H9 (cell line): Measurements from ENCODE around the gene SAG. TPM values are rescaled to one million over a fixed set of nuclear protein-coding genes. Genes with fewer than 3 reads are reported as not detected.

Experiments used
- DNase-seq: peaks from one replicate; pipeline ENCODE4 v3.0.0-alpha.2; 2017
- H2AFZ ChIP-seq: one replicate; pipeline ENCODE4 v1.6.1; 2013; ENCODE audit warnings: mild to moderate bottlenecking, low read length, control low read depth, moderate library complexity
- H2AK5ac ChIP-seq: 2 replicates; pipeline ENCODE4 v1.6.1; 2013; ENCODE audit warnings: low read length, control low read depth, mixed read lengths; ENCODE audit not compliant: insufficient read length
- H2BK120ac ChIP-seq: one replicate; pipeline ENCODE4 v1.6.1; 2013; ENCODE audit warnings: low read depth, mild to moderate bottlenecking, low read length, control low read depth, inconsistent platforms; ENCODE audit not compliant: poor library complexity, severe bottlenecking
- H2BK12ac ChIP-seq: 2 replicates; pipeline ENCODE4 v1.6.1; 2013; ENCODE audit warnings: low read length, control low read depth, mixed read lengths, low read depth; ENCODE audit not compliant: insufficient read length
- H2BK15ac ChIP-seq: 2 replicates; pipeline ENCODE4 v1.6.1; 2013; ENCODE audit warnings: low read depth, low read length, control low read depth
- H2BK20ac ChIP-seq: one replicate; pipeline ENCODE4 v1.6.1; 2013; ENCODE audit warnings: low read depth, mild to moderate bottlenecking, low read length, control low read depth, inconsistent platforms; ENCODE audit not compliant: poor library complexity, severe bottlenecking
- H2BK5ac ChIP-seq: 2 replicates; pipeline ENCODE4 v1.6.1; 2013; ENCODE audit warnings: low read length, control low read depth, mixed read lengths; ENCODE audit not compliant: insufficient read length
- H3K14ac ChIP-seq: 2 replicates; pipeline ENCODE4 v1.6.1; 2013; ENCODE audit warnings: low read length, control low read depth; ENCODE audit not compliant: insufficient read depth
- H3K18ac ChIP-seq: 2 replicates; pipeline ENCODE4 v1.6.1; 2013; ENCODE audit warnings: low read depth, mild to moderate bottlenecking, mixed read lengths, low read length, control low read depth; ENCODE audit not compliant: insufficient read length
- H3K23ac ChIP-seq: 2 replicates; pipeline ENCODE4 v1.6.1; 2013; ENCODE audit warnings: low read length, control low read depth, mixed read lengths, low read depth; ENCODE audit not compliant: insufficient read length
- H3K23me2 ChIP-seq: 2 replicates; pipeline ENCODE4 v1.6.1; 2013; ENCODE audit warnings: low read depth, mild to moderate bottlenecking, mixed read lengths, low read length, control low read depth; ENCODE audit not compliant: insufficient read length, poor library complexity, severe bottlenecking
- H3K27ac ChIP-seq: 2 replicates; pipeline ENCODE4 v1.5.1; 2013; ENCODE audit warnings: low read length, control low read depth, mixed read lengths, low read depth; ENCODE audit not compliant: insufficient read length
- H3K27me3 ChIP-seq: 2 replicates; pipeline ENCODE4 v1.6.1; 2013; ENCODE audit warnings: low read length, control low read depth, inconsistent platforms; ENCODE audit not compliant: insufficient read depth
- H3K4ac ChIP-seq: 2 replicates; pipeline ENCODE4 v1.6.1; 2013; ENCODE audit warnings: low read depth, mild to moderate bottlenecking, control low read depth, inconsistent platforms, low read length, moderate library complexity
- H3K4me1 ChIP-seq: 2 replicates; pipeline ENCODE4 v1.6.1; 2013; ENCODE audit warnings: low read length, control low read depth, inconsistent platforms; ENCODE audit not compliant: insufficient read depth
- H3K4me2 ChIP-seq: 2 replicates; pipeline ENCODE4 v1.6.1; 2013; ENCODE audit warnings: low read length, control low read depth, mixed read lengths; ENCODE audit not compliant: insufficient read length, insufficient read depth
- H3K56ac ChIP-seq: 2 replicates; pipeline ENCODE4 v1.6.1; 2013; ENCODE audit warnings: low read depth, mild to moderate bottlenecking, mixed read lengths, low read length, control low read depth; ENCODE audit not compliant: insufficient read length
- H3K79me1 ChIP-seq: 2 replicates; pipeline ENCODE4 v1.6.1; 2013; ENCODE audit warnings: low read depth, mild to moderate bottlenecking, moderate library complexity, low read length, control low read depth, inconsistent platforms; ENCODE audit not compliant: insufficient read depth, poor library complexity, severe bottlenecking
- H3K79me2 ChIP-seq: 2 replicates; pipeline ENCODE4 v1.6.1; 2013; ENCODE audit warnings: low read length, control low read depth, inconsistent platforms; ENCODE audit not compliant: insufficient read depth
- H3K9ac ChIP-seq: 2 replicates; pipeline ENCODE4 v1.6.1; 2013; ENCODE audit warnings: low read length, control low read depth, mixed read lengths; ENCODE audit not compliant: insufficient read length; ENCODE audit errors: extremely low read depth
- H3K9me3 ChIP-seq: one replicate; pipeline ENCODE4 v1.6.1; 2013; ENCODE audit warnings: low read depth, low read length, inconsistent platforms; ENCODE audit not compliant: control insufficient read depth
- H3T11ph ChIP-seq: one replicate; pipeline ENCODE4 v1.6.1; 2013; ENCODE audit warnings: mild to moderate bottlenecking, low read length, control low read depth, inconsistent platforms
- H4K20me1 ChIP-seq: one replicate; pipeline ENCODE4 v1.6.1; 2013; ENCODE audit not compliant: control insufficient read depth, insufficient read length, insufficient read depth
- H4K5ac ChIP-seq: 2 replicates; pipeline ENCODE4 v1.6.1; 2013; ENCODE audit warnings: low read depth, mild to moderate bottlenecking, mixed read lengths, low read length, control low read depth; ENCODE audit not compliant: insufficient read length
- H4K8ac ChIP-seq: replicated peaks from 2 replicates; pipeline ENCODE4 v1.6.1; 2013; ENCODE audit warnings: low read length, control low read depth, mixed read lengths, low read depth; ENCODE audit not compliant: insufficient read length
- H4K91ac ChIP-seq: 2 replicates; pipeline ENCODE4 v1.6.1; 2013; ENCODE audit warnings: low read depth, mild to moderate bottlenecking, moderate library complexity, mixed read lengths, low read length, control low read depth; ENCODE audit not compliant: insufficient read length
- H3K27ac Mint-ChIP-seq, 3 experiments: 2 replicates in 2 of 3; 3 replicates in 1 of 3; pipeline ENCODE4 v1.8.0; 2020 to 2021; ENCODE audit warnings: mixed read lengths in 3 of 3, mild to moderate bottlenecking in 1 of 3, moderate library complexity in 1 of 3
- H3K27me3 Mint-ChIP-seq: 2 replicates; pipeline ENCODE4 v1.8.0; 2021; ENCODE audit warnings: low read depth, mild to moderate bottlenecking, moderate library complexity, mixed read lengths
- H3K36me3 Mint-ChIP-seq, 3 experiments: 2 replicates in 2 of 3; 3 replicates in 1 of 3; pipeline ENCODE4 v1.8.0; 2020 to 2021; ENCODE audit warnings: low read depth in 3 of 3, mixed read lengths in 3 of 3; ENCODE audit not compliant: insufficient read depth in 1 of 3
- H3K4me1 Mint-ChIP-seq, 2 experiments: 2 replicates each; pipeline ENCODE4 v1.8.0; 2020; ENCODE audit warnings: mixed read lengths in 2 of 2
- H3K4me3 Mint-ChIP-seq, 2 experiments: 2 replicates in 1 of 2; 3 replicates in 1 of 2; pipeline ENCODE4 v1.8.0; 2020 to 2021; ENCODE audit warnings: mild to moderate bottlenecking in 2 of 2, mixed read lengths in 2 of 2, moderate library complexity in 1 of 2
- H3K9me3 Mint-ChIP-seq, 2 experiments: 2 replicates in 1 of 2; 3 replicates in 1 of 2; pipeline ENCODE4 v1.8.0; 2020; ENCODE audit warnings: mild to moderate bottlenecking in 2 of 2, mixed read lengths in 2 of 2, moderate library complexity in 1 of 2
- WGBS: extraction: QIAGEN DNeasy Blood & Tissue Kit; methylation state at CpG from one replicate; pipeline ENCODE4 v1.1.7; 2013; ENCODE audit warnings: missing lambda C conversion rate, low lambda C conversion rate, mixed read lengths; ENCODE audit not compliant: insufficient read length; ENCODE audit errors: extremely low coverage; 5-methylcytosine and 5-hydroxymethylcytosine counted together
- total RNA-seq: library from RNA; stranded (reverse); gene quantifications from 2 replicates; pipeline ENCODE4 v1.2.1, GENCODE V29; 2021
- TF ChIP-seq, protein P1 (sequence below): fragments of 200-600 bp; sonication (generic); conservative IDR thresholded peaks from 3 replicates; pipeline ENCODE4 v1.8.0; 2021; ENCODE audit warnings: antibody characterized with exemption, mild to moderate bottlenecking

SAG gene
- total RNA-seq, 1 experiment from 2014 or later, result not detected

DNA sequence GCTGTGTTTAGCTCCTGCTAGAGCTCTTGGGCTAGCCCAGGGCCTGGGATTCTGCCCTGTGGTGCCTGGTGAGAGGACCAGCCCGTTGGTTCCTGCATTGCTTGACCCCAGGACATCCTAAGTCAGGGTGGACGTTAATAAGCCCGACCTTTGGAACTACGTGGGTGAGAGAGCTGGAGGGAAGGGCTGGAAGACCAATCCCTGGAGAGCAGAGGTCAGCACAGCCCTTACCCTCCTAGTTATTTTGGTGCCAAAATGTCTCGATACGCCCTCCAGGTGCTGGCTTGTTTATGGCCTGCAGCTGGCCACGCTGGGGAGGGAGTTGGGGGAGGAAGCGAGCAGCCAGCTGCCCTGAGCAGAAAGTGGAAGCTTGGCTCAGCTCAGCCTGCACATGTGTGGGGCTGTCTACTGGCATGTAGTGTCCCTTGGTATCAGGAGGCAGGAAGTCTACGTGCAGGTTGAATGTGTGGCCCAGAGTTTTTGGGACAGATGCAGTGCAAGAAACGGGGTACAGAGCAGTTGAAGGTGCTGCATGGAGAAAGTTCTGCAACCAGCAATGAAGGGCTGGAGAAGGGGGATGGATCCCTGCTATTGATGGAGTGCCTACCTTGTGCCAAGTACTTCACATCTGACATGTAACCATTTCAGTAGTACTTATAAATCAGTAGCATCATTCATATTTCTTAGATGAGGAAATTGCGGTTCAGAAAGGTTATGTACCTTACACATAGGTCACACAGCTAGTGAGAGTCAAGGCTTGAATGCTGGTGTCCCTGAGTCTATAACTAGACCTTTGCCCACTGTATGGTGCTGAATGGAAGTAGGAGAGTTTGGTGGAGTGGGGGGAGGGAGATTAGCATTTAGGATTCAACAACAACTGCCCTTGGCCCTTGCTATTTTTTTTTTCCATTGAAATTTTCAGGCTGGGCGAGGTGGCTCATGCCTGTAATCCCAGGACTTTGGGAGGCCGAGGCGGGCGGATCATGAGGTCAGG, 41.7 kb downstream of the SAG start:
- H4K5ac ChIP-seq, result no peak overlapping the region
- no peak overlapping the region for H3K23ac ChIP-seq
- no peak overlapping the region for H3K18ac ChIP-seq
- H3K4me2 ChIP-seq, result no peak overlapping the region
- no CpG with 5 or more reads among the region's 15 CpGs for WGBS
- no peaks in the 10 kb centered on the region for H3K79me1 ChIP-seq
- TF ChIP-seq, protein P1, sequence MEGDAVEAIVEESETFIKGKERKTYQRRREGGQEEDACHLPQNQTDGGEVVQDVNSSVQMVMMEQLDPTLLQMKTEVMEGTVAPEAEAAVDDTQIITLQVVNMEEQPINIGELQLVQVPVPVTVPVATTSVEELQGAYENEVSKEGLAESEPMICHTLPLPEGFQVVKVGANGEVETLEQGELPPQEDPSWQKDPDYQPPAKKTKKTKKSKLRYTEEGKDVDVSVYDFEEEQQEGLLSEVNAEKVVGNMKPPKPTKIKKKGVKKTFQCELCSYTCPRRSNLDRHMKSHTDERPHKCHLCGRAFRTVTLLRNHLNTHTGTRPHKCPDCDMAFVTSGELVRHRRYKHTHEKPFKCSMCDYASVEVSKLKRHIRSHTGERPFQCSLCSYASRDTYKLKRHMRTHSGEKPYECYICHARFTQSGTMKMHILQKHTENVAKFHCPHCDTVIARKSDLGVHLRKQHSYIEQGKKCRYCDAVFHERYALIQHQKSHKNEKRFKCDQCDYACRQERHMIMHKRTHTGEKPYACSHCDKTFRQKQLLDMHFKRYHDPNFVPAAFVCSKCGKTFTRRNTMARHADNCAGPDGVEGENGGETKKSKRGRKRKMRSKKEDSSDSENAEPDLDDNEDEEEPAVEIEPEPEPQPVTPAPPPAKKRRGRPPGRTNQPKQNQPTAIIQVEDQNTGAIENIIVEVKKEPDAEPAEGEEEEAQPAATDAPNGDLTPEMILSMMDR, result no peak
- Mint-ChIP-seq H3K4me1 (peaks cover 7 to 10% of the 10 kb centered on the region in 2 experiments), H3K36me3 (peaks cover 2 to 10% (median 3%) of the 10 kb centered on the region in 3 experiments; a peak in 3 of 7 replicates), H3K9me3 (peaks cover 3% of the 10 kb centered on the region in 2 experiments; a peak in 1 of 5 replicates), H3K4me3 (no peak overlapping the region), H3K27me3 (peaks cover 80% of the 10 kb centered on the region), H3K27ac (no peak overlapping the region)
- H2AFZ ChIP-seq, result no peak overlapping the region
- no peak overlapping the region for H2AK5ac ChIP-seq
- no peak overlapping the region for H2BK20ac ChIP-seq
- H2BK15ac ChIP-seq, result no peak overlapping the region
- peaks cover 6% of the 10 kb centered on the region for H3K23me2 ChIP-seq
- no peaks in the 10 kb centered on the region for H3K27me3 ChIP-seq
- no peaks in the 10 kb centered on the region for H3K9me3 ChIP-seq
- H4K20me1 ChIP-seq, result no peaks in the 10 kb centered on the region
- H3K9ac ChIP-seq, result no peak overlapping the region
- H3K4ac ChIP-seq, result no peak overlapping the region
- H3K14ac ChIP-seq, result no peak overlapping the region
- no peaks in the 10 kb centered on the region for H3K79me2 ChIP-seq
- no peak overlapping the region for H3T11ph ChIP-seq
- no peak overlapping the region for H4K91ac ChIP-seq
- no peak overlapping the region for H4K8ac ChIP-seq
- DNase-seq, result no peak
- H3K4me1 ChIP-seq, result no peaks in the 10 kb centered on the region
- no peak overlapping the region for H2BK12ac ChIP-seq
- H2BK5ac ChIP-seq, result no peak overlapping the region
- H3K27ac ChIP-seq, result no peak overlapping the region
- no peak overlapping the region for H3K56ac ChIP-seq
- H2BK120ac ChIP-seq, result no peak overlapping the region
